HG03159 (cell line): ENCODE data around the gene KSR1.
A peak's percentile ranks its signal among the peaks of the same experiment; 100 is the strongest.

ENCODE experiments used
- ATAC-seq: cut with Tn5 transposase; IDR thresholded peaks from one replicate; pipeline ENCODE4 v1.9.1; 2021; ENCODE audit warnings: mild to moderate bottlenecking, moderate library complexity; ENCODE audit not compliant: unreplicated experiment

KSR1 gene

GRCh38 chr17:27471321-27472269 is 15.3 kb downstream of the KSR1 start:
- ATAC-seq: peak; percentile 73

GRCh38 chr17:27473190-27473747 is 17.0 kb downstream of the KSR1 start:
- no peak for ATAC-seq

GRCh38 chr17:27473748-27474609 is 17.7 kb downstream of the KSR1 start:
- peak; percentile 35 for ATAC-seq

- no peak for ATAC-seq
Observed at GRCh38 chr17:27475070-27475673, 18.9 kb downstream of the KSR1 start.

- no peak for ATAC-seq
Observed at GRCh38 chr17:27475981-27476895, 20.0 kb downstream of the KSR1 start.

- ATAC-seq: no peak
Observed at GRCh38 chr17:27477050-27477888, 21.0 kb downstream of the KSR1 start.

- ATAC-seq: no peak
Observed at GRCh38 chr17:27477971-27478684, 21.9 kb downstream of the KSR1 start.

GRCh38 chr17:27478901-27479538 is 22.8 kb downstream of the KSR1 start:
- no peak for ATAC-seq

- no peak for ATAC-seq
Observed at GRCh38 chr17:27479838-27480237, 23.6 kb downstream of the KSR1 start.

GRCh38 chr17:27480699-27481098 is 24.5 kb downstream of the KSR1 start:
- no peak for ATAC-seq

GRCh38 chr17:27481327-27481726 is 25.1 kb downstream of the KSR1 start:
- ATAC-seq: peak; percentile 57

- ATAC-seq: no peak
Observed at GRCh38 chr17:27485125-27485524, 28.9 kb downstream of the KSR1 start.

GRCh38 chr17:27485716-27486495 is 29.7 kb downstream of the KSR1 start:
- ATAC-seq: no peak

GRCh38 chr17:27486741-27487140 is 30.5 kb downstream of the KSR1 start:
- ATAC-seq: no peak

GRCh38 chr17:27488231-27488630 is 32.0 kb downstream of the KSR1 start:
- ATAC-seq: no peak

- no peak for ATAC-seq
Observed at GRCh38 chr17:27489045-27489715, 32.9 kb downstream of the KSR1 start.

- no peak for ATAC-seq
Observed at GRCh38 chr17:27490391-27490790, 34.1 kb downstream of the KSR1 start.
